Fibroblast of lung (primary cell): ENCODE measurements around the gene FCF1. TPM values are rescaled to one million over a fixed set of nuclear protein-coding genes. Genes with fewer than 3 reads are reported as not detected.

Experiments used
- DNase-seq, 2 donors: peaks; one replicate each; pipeline versions ENCODE4 v3.0.0 to v3.0.0-alpha.2; 2010; ENCODE audit warnings: low read depth in 2 of 2
- H2AFZ ChIP-seq: 2 replicates; pipeline ENCODE4 v1.5.1; 2012; ENCODE audit warnings: low read length, control low read depth, inconsistent platforms
- H3K27ac ChIP-seq: 2 replicates; pipeline ENCODE4 v1.5.1; 2011; ENCODE audit warnings: low read length, control low read depth; ENCODE audit not compliant: insufficient read depth
- H3K27me3 ChIP-seq: 2 replicates; pipeline ENCODE4 v1.5.1; 2011; ENCODE audit warnings: mild to moderate bottlenecking, low read length; ENCODE audit not compliant: control insufficient read depth, insufficient read depth
- H3K36me3 ChIP-seq: 2 replicates; pipeline ENCODE4 v1.5.1; 2011; ENCODE audit warnings: low read length; ENCODE audit not compliant: control insufficient read depth, insufficient read depth
- H3K4me1 ChIP-seq: 2 replicates; pipeline ENCODE4 v1.5.1; 2011; ENCODE audit warnings: low read length; ENCODE audit not compliant: control insufficient read depth, insufficient read depth; ENCODE audit errors: extremely low read depth
- H3K4me2 ChIP-seq: 2 replicates; pipeline ENCODE4 v1.5.1; 2011; ENCODE audit warnings: low read length, control low read depth; ENCODE audit not compliant: insufficient read depth; ENCODE audit errors: extremely low read depth
- H3K4me3 ChIP-seq, 4 experiments: fragments of 200-600 bp in 1 of 4; sonication (generic) in 1 of 4; replicated peaks in 1 of 4; 2 replicates each; pipeline ENCODE4 v1.5.1; 2011 to 2016; ENCODE audit warnings: low read length in 4 of 4, low read depth in 3 of 4, mild to moderate bottlenecking in 3 of 4, control low read depth in 2 of 4, inconsistent platforms in 1 of 4, mixed read lengths in 1 of 4; ENCODE audit not compliant: insufficient read depth in 1 of 4; ENCODE audit errors: control extremely low read depth in 1 of 4
- H3K79me2 ChIP-seq: 2 replicates; pipeline ENCODE4 v1.5.1; 2012; ENCODE audit warnings: mild to moderate bottlenecking, low read length, inconsistent platforms; ENCODE audit not compliant: control insufficient read depth, insufficient read depth
- H3K9ac ChIP-seq: 2 replicates; pipeline ENCODE4 v1.5.1; 2011; ENCODE audit warnings: mild to moderate bottlenecking, low read length, control low read depth; ENCODE audit not compliant: insufficient read depth
- H3K9me3 ChIP-seq: 2 replicates; pipeline ENCODE4 v1.5.1; 2012; ENCODE audit warnings: low read depth, low read length; ENCODE audit not compliant: control insufficient read depth, insufficient read depth
- H4K20me1 ChIP-seq: 2 replicates; pipeline ENCODE4 v1.5.1; 2011; ENCODE audit warnings: low read length; ENCODE audit not compliant: control insufficient read depth, insufficient read depth; ENCODE audit errors: extremely low read depth
- EZH2 ChIP-seq: IDR thresholded peaks from 2 replicates; pipeline ENCODE4 v1.5.1; 2012; ENCODE audit warnings: low read length, control low read depth, mild to moderate bottlenecking; ENCODE audit errors: missing control alignments
- polyA plus RNA-seq, 2 donors: library from polyadenylated mRNA; depleted of rRNA in 1 of 2; stranded (reverse) in 1 of 2; unstranded in 1 of 2; fragments of >200 nt; gene quantifications; 2 replicates each; pipeline ENCODE4 v1.2.1, GENCODE V29; 2011 to 2012; ENCODE audit warnings: missing spikeins in 1 of 2
- total RNA-seq: library from RNA; depleted of rRNA; stranded (reverse); fragments of >200 nt; gene quantifications from 2 replicates; pipeline ENCODE4 v1.2.1, GENCODE V29; 2014
- TF ChIP-seq, protein P1 (sequence below), 2 donors: IDR thresholded peaks in 1 of 2; conservative IDR thresholded peaks in 1 of 2; 1 replicate in 1 of 2; 2 replicates in 1 of 2; pipeline ENCODE4 v1.5.1; 2011 to 2012; ENCODE audit warnings: low read length in 2 of 2, control low read depth in 1 of 2, inconsistent platforms in 1 of 2, low read depth in 1 of 2, mild to moderate bottlenecking in 1 of 2

The FCF1 gene
- total and polyA plus RNA-seq, 2 donors (not counting 1 experiment from before 2014, with no cell fraction given): 29.2 to 67.2 TPM

DNA sequence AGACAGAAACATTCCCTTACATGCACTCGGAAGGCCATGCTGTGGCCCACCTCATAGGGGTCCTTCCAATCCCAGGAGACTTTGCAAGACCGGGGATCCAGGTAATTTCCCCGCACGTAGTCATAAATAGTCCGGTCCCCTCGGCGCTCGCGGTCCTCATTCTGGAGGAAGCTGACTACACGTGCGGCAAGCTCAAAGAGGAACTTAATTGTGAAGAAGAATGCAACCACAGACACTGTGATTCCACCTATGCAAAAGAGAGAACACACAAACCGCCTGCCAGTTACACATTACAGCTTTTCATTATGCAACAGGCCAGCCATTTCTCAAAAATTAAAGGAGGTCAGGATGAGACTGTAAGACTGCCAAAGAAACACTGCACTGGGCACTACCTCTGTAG, 28.5 kb upstream of the FCF1 start:
- no peak for DNase-seq
- Histone ChIP-seq H3K79me2 (no peaks in the 10 kb centered on the region), H3K9ac (no peak overlapping the region), H3K4me2 (no peak overlapping the region), H2AFZ (no peak overlapping the region), H3K9me3 (no peaks in the 10 kb centered on the region), H3K36me3 (peaks cover 5% of the 10 kb centered on the region), H4K20me1 (no peaks in the 10 kb centered on the region), H3K4me1 (no peaks in the 10 kb centered on the region), H3K27ac (no peak overlapping the region), H3K4me3 (no peak overlapping the region), H3K27me3 (no peaks in the 10 kb centered on the region)
- TF ChIP-seq EZH2: no peak
- TF ChIP-seq, protein P1, sequence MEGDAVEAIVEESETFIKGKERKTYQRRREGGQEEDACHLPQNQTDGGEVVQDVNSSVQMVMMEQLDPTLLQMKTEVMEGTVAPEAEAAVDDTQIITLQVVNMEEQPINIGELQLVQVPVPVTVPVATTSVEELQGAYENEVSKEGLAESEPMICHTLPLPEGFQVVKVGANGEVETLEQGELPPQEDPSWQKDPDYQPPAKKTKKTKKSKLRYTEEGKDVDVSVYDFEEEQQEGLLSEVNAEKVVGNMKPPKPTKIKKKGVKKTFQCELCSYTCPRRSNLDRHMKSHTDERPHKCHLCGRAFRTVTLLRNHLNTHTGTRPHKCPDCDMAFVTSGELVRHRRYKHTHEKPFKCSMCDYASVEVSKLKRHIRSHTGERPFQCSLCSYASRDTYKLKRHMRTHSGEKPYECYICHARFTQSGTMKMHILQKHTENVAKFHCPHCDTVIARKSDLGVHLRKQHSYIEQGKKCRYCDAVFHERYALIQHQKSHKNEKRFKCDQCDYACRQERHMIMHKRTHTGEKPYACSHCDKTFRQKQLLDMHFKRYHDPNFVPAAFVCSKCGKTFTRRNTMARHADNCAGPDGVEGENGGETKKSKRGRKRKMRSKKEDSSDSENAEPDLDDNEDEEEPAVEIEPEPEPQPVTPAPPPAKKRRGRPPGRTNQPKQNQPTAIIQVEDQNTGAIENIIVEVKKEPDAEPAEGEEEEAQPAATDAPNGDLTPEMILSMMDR (conservative IDR thresholded peaks at IDR 0.05 in 1 of 2, IDR thresholded peaks at IDR 0.05 in 1 of 2; ENCODE audit: low read depth in 1 of 2, low read length in 2 of 2): no peak

GRCh38 chr14:74685056-74685455, 27.9 kb upstream of the FCF1 start:
- H3K27ac ChIP-seq: no peak overlapping the region
- H3K4me1 ChIP-seq: no peaks in the 10 kb centered on the region
- H3K9ac ChIP-seq: no peak overlapping the region
- no peaks in the 10 kb centered on the region for H4K20me1 ChIP-seq
- H3K27me3 ChIP-seq: no peaks in the 10 kb centered on the region
- no peak overlapping the region for H2AFZ ChIP-seq
- no peaks in the 10 kb centered on the region for H3K79me2 ChIP-seq
- no peak for DNase-seq
- H3K4me3 ChIP-seq: no peak overlapping the region
- peaks cover 5% of the 10 kb centered on the region for H3K36me3 ChIP-seq
- no peaks in the 10 kb centered on the region for H3K9me3 ChIP-seq
- no peak overlapping the region for H3K4me2 ChIP-seq
- no peak for TF ChIP-seq EZH2
- TF ChIP-seq, protein P1 (conservative IDR thresholded peaks at IDR 0.05 in 1 of 2, IDR thresholded peaks at IDR 0.05 in 1 of 2; ENCODE audit: low read depth in 1 of 2, low read length in 2 of 2): no peak

- H4K20me1 ChIP-seq: no peaks in the 10 kb centered on the region
- H3K4me3 ChIP-seq: no peak overlapping the region
- H3K4me1 ChIP-seq: no peaks in the 10 kb centered on the region
- no peak overlapping the region for H3K27ac ChIP-seq
- H3K9me3 ChIP-seq: no peaks in the 10 kb centered on the region
- no peak overlapping the region for H2AFZ ChIP-seq
- H3K9ac ChIP-seq: no peak overlapping the region
- H3K4me2 ChIP-seq: no peak overlapping the region
- TF ChIP-seq EZH2: no peak
- TF ChIP-seq, protein P1 (conservative IDR thresholded peaks at IDR 0.05 in 1 of 2, IDR thresholded peaks at IDR 0.05 in 1 of 2; ENCODE audit: low read depth in 1 of 2, low read length in 2 of 2): no peak
- H3K36me3 ChIP-seq: peaks cover 5% of the 10 kb centered on the region
- H3K27me3 ChIP-seq: no peaks in the 10 kb centered on the region
- H3K79me2 ChIP-seq: no peaks in the 10 kb centered on the region
- DNase-seq: no peak
These were observed 26.8 kb upstream of the FCF1 start for GRCh38 chr14:74685921-74686678.
